ENCODE results near the gene CD180.

CD180 gene

GRCh38 chr5:67129768-67130167, 66.8 kb downstream of the CD180 start:
- no peak overlapping the region for H3K4me3 ChIP-seq
- no peak overlapping the region for H3K9ac ChIP-seq
- no peak for TF ChIP-seq Cebpa-rat (IDR thresholded peaks at IDR 0.05)
- no peak overlapping the region for H3K4me2 ChIP-seq
- no peaks in the 10 kb centered on the region for H3K27me3 ChIP-seq
- peaks cover 0 to 20% (median 8%) of the 10 kb centered on the region in 10 experiments; a peak in 12 of 20 replicates for H3K4me1 ChIP-seq
- H3K36me3 ChIP-seq: peaks cover 0 to 25% (median 4%) of the 10 kb centered on the region in 11 experiments; a peak in 10 of 22 replicates
- H3K27ac ChIP-seq: no peak overlapping the region
- H3K9me3 ChIP-seq (replicated peaks in 1 of 11): peaks cover 5 to 38% (median 23%) of the 10 kb centered on the region in 11 experiments; a peak in 19 of 22 replicates
- no peaks in the 10 kb centered on the region for H4K20me1 ChIP-seq
